Fibroblast of peridontal ligament (primary cell): ENCODE measurements around the gene AMD1.
A peak's percentile ranks its signal among the peaks of the same experiment; 100 is the strongest.

Experiments used
- DNase-seq: peaks from one replicate; pipeline ENCODE4 v3.0.0-alpha.2; 2010; ENCODE audit errors: extremely low read depth

The AMD1 gene

DNA sequence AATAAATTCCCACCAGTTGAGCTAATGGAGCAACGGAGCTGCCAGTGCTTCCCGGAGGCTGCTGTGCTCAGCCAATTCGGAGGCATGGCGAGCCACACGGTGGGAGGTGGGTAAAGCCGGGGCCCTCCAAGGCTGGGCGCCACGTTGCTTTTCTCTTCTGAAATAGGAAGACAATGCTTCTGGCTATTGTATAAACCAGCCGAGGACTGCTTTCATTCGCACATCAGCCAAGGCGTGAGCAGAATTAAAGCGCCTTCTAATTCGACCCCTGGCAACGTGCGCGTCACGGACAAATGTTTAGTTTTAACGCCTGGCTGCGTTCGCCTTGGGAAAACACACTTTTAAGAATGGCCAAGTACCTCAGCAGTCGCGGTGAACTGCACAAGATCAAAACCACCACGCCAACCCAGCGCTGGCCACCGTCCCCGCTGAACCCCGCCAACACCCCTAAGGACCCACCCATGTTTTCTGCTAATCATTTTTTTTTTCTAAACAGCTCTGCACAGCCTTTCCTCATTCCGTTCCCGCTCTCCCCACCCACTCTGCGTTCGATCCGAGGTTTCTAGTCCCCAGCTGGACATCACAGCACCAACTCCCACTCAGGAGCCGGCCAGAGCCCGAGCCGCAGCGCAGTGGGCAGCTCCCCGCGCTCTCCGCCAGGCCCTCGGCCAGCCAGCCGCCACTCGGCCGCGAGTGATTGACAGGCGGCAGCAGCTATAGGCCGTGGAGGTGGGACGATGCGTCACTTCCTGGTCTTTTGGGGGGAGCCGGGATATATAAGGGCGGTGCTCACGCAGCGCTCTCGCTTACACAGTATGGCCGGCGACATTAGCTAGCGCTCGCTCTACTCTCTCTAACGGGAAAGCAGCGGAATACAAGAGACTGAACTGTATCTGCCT lies at the start of gene AMD1:
TSS of gene AMD1 (plus strand) at position 805 of the 899 bp plus-strand sequence. CDS start 321 bp downstream, outside the sequence.
- DNase-seq = peak; percentile 98

DNA sequence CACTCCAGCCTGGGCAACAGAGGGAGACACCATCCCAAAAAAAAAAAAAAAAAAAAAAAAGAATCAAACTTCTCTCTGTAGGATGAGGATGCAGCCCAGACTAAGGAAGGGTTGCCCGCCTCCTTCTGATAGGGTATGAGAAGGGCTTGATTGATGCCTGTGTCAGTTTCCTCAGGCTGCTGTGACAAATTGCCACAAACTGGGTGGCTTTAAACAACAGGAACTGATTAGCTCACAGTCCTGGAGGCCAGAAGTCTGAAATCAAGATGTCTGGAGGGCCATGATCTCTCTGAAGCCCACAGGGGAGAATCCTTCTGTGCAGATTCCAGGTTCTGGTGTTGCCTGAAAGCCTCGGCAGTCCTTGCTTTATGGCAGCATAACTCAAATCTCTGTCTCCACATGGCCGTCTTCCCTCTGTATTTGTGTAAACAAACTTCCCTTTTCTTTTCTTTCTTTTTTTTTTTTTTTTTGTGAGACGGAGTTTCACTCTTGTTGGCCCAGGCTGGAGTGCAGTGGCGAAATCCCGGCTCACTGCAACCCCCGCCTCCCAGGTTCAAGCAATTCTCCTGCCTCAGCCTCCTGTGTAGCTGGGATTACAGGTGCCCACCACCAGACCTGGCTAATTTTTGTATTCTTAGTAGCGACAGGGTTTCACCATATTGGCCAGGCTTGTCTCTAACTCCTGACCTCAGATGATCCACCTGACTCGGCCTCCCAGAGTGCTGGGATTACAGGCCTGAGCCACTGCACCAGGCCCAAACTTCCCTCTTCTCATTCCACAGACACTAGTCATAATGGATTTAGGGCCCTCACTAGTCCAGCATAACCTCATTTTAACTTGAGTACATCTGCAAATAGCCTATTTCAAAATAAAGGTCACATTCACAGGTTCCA lies 48.1 kb upstream of the AMD1 start:
- DNase-seq = peak; percentile 8

DNA sequence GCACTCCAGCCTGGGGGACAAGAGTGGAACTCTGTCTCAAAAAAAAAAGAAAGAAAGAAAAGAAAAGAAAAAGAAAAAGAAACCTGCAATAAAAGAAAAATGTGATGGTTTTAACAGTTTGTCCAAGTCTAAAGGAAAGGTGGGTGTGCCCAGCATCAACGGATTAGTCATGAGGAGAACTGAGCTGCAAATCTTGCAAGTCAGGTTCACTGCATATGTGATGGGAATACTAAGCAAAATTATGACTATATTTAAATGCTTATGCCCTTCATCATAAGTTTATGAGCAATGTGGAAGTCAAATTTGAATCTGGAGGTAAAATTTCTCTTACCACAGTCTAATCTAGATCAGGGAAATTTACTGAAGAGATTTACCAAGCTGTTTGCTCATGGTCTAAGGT lies 46.2 kb upstream of the AMD1 start:
- DNase-seq = peak; percentile 45

DNA sequence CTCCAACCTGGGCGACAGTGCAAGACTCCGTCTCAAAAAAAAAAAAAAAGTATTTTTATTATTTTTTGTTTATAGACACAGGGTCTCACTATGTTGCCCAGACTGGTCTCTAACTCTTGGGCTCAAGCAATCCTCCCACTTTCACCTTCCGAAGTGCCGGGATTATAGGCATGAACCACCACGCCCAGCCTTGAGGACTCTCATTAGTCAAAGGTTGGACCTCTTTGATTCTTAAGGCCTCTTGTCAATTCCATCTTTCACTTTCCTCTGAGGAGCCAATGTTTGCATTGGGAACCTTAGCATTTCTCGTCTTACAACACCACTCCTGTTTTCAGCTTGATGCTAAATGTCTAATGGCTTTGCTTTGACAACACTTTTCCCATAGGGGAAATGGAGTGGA lies 43.2 kb upstream of the AMD1 start:
- DNase-seq = no peak

DNA sequence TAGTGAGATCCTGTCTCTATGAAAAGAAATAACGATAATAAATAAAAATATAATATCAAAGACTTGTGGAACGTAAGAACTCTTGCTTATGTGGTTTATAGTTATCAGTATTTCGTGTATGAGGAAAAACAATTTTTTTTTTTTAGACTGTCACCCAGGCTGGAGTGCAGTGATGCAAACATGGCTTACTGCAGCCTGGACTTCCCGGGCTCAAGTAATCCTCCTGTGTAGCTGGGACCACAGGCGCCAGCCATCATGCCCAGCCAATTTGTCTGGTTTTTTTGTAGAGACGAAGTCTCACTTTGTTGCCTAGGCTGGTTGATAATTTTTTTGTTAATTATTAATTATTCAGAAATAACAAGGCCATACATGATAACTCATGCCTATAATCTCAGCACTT lies 40.8 kb upstream of the AMD1 start:
- no peak for DNase-seq

DNA sequence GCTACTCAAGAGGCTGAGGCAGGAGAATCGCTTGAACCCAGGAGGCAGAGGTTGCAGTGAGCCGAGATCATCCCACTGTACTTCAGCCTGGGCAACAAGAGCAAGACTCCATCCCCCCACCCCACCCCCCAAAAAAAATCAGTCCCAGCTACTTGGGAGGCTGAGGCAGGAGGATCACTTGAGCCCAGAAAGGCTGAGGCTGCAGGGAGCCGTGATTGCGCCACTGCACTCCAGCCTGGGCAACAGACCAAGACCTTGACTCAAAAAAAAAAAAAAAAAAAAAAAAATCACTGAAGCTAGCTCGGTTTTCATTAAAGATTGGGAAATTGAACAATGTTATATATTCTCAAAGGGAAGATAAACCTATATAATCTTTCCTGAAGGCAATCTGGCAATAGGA lies 38.8 kb upstream of the AMD1 start:
- DNase-seq = peak; percentile 14

DNA sequence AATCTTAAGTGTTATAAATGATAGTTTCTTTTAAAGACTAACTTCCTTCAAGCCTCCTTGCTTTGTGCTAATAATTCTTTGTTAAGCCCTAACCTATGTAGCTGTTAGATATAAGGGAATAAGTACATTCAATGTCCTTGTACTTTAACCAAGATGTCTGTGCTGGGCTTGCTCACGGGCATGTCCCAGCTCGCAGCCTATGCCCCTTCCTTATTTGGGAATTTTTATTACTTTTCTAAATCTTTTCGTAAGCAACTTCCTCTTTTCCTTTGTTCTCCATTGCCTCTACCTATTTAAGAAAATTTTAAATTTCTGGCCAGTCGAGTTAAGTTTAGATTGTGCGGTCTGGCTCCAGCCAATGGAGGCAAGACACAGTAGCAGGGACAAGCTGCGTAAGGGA lies 33.3 kb upstream of the AMD1 start:
- no peak for DNase-seq

DNA sequence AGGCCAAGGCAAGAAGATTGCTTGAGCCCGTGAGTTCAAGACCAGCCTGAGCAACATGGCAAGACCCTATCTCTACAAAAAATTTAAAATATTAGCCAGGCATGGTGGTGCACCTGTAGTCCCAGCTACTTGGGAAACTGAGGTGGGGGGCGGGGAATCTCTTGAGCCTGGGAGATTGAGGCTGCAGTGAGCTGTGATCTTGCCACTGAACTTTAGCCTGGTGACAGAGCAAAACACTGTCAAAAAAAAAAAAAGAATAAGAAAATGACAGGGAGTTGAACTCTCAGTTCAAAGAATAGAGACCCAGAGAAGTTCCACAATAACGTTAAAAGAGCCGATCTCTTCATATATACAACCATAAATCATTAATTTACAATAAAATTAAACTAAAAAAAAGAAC lies 24.8 kb upstream of the AMD1 start:
- no peak for DNase-seq

DNA sequence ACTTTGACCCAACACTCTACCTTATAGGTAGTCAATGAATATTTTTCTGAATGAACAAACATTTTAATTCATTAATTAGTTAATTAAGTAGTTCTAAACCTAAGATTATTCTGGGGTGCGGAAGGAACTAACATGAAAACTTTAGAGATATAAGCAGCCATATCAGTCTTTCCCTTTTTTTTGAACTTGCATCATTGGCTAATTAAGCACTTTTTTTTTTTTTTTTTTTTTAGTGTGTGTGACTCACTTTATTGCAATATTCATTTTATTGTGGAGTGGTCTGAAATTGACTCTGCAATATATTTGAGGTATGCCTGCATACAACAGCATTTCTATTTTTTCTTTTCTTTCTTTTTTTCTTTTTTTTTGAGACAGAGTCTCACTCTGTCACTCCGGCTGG lies 21.8 kb upstream of the AMD1 start:
- no peak for DNase-seq

DNA sequence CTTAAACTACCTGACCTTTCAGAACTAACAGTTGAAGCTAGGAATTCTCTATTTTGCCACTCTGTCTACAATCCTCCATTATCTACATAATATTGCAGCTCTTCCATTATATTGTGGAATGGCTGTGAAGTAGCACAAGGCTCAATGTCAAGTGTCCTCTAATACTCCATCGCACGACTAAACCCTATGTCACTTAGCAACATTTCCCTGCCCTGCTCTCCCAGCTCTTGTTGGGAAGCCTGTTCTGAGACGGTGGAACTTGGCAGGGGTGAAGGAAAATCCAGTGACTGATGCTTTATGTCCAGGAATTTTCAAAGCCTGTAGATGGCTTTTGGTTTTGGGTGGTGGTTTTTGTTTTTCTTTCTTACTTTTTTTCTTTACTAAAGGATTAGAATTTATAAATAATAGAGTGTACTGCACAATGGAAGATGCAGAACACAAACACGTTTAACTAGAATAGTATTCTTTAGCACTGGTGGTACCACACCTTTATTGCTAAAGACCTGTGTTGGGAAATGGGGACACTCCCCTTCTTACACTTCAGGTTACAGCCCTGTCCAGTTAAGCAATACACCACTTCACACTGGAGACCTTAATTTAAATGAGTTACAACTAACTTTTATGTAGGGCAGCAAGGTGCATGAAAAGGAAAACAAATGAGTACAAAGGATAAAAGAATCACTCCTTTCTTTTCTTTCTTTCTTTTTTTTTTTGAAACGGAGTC lies 20.7 kb upstream of the AMD1 start:
- DNase-seq = no peak

DNA sequence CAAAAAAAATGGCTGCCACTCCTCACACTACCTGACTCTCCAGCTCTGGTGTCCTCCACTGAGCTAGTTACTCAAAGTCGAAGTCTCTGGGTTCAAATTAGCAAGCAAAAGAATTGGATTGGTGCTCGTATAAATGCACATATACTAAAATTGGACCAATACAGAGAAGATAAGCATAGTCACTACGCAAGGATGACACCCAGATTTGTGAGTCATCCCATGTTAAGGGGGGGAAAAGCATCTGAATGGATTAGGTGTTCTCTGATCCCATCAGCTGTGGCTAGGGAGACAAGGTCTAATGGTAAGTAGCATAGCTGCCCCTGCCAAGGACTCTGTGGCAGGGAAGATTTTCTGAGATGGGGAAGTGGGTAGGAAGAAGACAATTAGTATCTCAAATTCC lies 18.3 kb upstream of the AMD1 start:
- no peak for DNase-seq

DNA sequence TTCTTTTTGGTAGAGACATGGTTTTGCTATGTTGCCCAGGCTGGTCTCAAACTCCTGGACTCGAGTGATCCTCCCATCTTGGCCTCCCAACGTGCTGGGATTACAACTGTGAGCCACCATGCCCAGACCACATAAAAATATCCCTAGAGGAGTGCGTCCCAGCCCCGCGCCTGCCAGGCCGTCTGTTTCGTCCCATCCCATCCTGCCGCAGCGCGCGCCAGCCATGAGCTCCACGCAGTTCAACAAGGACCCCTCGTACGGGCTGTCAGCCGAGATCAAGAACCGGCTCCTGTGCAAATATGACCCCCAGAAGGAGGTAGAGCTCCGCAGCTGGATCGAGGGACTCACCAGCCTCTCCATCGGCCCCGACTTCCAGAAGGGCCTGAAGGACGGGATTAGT lies 16.6 kb upstream of the AMD1 start:
- DNase-seq = no peak

DNA sequence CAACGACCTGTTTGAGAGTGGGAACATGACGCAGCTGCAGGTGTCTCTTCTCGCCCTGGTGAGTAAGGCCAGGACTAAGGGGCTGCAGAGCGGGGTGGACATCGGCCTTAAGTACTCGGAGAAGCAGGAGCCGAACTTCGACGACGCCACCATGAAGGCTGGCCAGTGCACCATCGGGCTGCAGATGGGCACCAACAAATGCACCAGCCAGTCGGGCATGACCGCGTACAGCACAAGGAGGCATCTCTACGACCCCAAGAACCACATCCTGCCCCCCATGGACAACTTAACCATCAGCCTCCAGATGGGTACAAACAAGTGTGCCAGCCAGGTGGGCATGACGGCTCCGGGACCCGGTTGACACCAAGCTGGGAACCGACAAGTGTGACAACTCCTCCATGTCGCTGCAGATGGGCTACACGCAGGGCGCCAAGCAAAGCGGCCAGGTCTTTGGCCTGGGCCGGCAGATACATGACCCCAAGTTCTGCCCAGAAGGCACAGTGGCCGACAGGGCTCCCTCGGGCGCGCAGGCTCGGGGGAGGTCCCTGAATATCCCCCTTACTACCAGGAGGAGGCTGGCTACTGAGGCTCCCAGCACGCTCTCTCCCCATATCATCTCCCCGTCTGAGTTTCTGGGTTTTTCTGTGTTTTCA lies 15.9 kb upstream of the AMD1 start:
- no peak for DNase-seq

DNA sequence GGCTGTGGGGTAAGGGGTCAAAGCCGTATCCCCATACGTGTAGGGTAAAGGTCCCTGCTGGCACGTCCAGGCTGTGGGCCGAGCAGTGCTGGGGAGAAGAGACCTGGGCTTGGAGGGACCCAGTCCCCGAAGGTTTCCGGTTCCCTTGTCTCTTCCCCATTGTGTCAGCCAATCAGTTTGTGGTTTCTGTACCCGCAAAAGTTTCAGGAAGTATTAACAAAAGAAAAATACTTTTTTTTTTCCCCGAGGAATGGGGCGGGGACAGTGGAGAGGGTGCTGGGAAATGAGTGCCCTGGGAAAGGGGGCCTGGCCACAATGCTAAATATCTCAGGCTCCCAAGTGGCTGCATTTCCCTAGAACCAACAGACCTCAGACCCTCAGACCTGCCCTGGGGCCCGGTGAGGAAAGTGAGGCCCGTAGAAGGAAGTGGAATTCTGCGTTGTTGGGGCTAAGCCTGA lies 15.2 kb upstream of the AMD1 start:
- no peak for DNase-seq

DNA sequence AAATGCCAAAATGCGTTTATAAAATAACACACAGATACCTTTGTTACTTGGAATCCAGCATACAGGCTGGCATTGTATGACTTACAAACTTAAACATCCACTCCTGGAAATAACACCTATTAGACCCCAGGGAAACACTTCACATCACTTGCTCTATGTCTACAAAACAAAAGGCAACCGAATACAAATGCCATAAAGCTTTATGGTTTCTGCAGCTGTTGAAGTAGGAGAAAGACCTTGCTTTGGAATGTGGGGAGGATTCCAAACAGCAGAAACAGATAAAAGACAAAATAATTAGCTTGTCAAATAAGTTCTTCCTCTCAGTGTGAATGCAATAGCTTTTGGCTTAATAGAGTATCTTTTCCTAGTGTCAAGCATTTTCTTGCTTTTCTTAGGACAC lies 9.8 kb upstream of the AMD1 start:
- no peak for DNase-seq

DNA sequence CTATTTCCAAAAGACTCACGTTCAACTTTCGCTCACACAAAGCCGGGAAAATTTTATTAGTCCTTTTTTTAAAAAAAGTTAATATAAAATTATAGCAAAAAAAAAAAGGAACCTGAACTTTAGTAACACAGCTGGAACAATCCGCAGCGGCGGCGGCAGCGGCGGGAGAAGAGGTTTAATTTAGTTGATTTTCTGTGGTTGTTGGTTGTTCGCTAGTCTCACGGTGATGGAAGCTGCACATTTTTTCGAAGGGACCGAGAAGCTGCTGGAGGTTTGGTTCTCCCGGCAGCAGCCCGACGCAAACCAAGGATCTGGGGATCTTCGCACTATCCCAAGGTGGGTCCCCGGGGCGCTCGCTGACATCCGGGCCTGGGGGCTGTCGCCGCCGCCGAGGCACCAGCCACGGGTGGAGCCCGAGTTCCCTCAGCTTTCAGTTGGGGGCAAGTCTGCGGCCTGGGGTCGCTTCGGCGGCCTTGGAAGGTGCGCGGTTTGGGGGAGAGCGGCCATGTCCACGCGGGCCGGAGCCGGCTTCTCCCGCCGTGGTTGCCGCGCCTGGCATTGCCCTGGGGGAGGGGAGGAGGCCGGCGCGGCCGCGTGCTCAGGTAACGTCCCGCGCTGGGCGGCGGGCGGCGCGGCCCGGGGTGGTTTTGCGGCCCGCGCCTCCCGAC lies 429 bp downstream of the AMD1 start:
- DNase-seq = no peak

DNA sequence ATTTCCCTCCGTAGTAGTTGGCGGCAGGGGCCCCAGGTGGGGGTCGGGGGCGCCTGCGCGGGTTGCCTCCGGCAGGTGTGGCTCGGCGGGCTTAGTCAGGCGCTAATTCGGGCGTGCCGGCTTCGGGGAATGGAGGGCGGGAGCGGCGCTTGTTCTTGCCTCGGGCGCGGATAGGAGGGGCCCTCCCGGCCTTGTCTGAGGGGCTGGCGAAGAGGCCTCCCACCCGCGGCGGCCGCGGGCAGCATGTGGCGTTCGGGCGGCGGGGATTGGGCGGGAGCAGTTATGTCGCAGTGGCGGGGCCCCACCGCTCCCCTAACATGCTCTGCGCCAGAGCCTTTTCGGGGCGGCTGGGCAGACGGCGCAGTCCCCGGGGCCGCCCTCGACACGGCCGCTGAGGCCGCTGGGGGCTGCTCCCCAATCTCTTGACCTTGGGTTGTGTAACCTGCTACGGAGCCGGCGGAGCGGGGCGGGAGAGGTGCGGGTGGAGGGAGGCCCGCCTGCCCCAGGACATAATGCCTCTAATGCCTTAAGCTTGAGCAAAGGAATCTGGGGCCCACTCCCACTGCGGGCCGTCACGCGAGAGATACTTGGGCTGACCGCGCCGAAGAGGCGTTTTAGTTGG lies 1.1 kb downstream of the AMD1 start:
- DNase-seq = no peak

DNA sequence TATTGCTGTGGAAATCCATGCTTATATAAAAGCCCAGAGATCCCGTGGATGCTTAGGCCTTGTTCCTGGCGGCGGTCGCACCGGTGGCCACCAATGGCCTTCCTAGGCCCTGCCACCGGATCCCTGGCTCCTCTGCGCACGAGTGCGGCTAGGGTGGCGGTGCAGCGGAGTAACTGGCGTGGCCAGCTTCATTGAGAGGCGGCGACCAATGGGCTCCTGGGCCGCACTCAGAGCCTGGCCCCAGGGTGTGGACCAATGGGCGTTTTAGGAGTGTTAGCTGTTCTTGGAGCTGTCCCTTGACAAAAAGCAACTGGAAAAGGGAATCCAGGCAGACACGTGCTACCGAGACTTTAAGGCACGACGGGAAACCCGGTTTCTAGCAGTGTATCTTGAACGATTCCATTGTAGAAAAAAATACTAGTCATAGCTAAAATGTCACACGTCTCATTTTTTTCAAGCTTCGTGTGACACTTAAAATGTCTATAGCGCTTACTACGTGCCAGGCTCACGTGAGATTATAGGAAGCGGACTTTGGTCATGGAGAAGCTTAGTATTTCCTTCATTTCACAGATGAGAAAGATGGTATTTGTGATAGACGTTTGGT lies 1.7 kb downstream of the AMD1 start:
- DNase-seq = peak; percentile 88

DNA sequence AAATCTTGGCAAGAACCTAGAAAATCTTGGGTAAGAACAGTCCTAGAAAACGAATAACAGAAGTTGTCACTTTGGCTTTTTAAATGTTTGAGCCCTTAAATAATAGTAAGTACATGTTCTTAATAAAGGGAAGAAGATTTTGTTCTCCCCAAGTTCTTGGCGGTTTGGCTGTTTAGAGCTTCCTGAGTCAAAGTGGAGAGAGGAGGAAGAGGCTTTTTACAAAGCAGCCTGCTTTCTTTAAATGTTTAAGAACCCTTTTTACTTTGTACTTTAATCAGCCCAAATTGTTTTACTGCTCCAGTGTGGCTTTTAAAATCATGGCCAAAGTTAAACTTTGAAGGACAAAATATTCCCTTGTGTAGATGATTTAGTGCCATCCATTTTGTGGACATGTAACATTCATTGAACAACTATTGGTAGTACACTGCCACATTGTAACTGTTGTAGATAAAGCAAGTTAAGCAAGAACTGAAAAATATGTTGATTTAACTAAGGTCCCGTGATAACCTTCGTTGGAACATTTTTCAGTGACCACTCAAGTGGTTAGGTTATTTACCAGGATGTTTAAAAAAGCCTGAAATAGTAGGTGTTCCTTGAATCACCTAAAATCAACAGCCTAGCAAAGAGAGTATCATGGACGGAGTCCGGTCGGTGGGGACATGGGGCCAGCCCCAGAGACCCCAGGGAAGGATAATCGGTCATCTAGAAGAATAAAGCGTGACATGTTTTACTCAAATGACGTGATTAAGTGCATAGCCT lies 2.4 kb downstream of the AMD1 start:
- no peak for DNase-seq
